HL-60 (cell line): ENCODE data around the gene TMEM182.
A peak's percentile ranks its signal among the peaks of the same experiment; 100 is the strongest.

Experiments used
- DNase-seq, 2 experiments: peaks; one replicate each; pipeline ENCODE4 v3.0.0-alpha.2; 2010 to 2020; ENCODE audit warnings: low read depth in 1 of 2, low spot score in 1 of 2
- H3K27ac ChIP-seq: fragments of 250-450 bp; sonication (Bioruptor Pico); replicated peaks from 2 replicates; pipeline ENCODE4 v1.5.1; 2020; ENCODE audit warnings: mild to moderate bottlenecking, moderate library complexity
- H3K27me3 ChIP-seq: fragments of 250-450 bp; sonication (Bioruptor Pico); 2 replicates; pipeline ENCODE4 v1.5.1; 2021; ENCODE audit warnings: mild to moderate bottlenecking, moderate library complexity; ENCODE audit not compliant: insufficient read depth, poor library complexity, severe bottlenecking
- H3K4me3 ChIP-seq: replicated peaks from 2 replicates; pipeline ENCODE4 v1.5.1; 2011; ENCODE audit warnings: mild to moderate bottlenecking, control low read depth, low read length; ENCODE audit not compliant: insufficient read depth
- CTCF ChIP-seq: IDR thresholded peaks from one replicate; pipeline ENCODE4 v1.5.1; 2011; ENCODE audit warnings: low read length, control low read depth, inconsistent platforms; ENCODE audit not compliant: insufficient read depth
- GABPA ChIP-seq: IDR thresholded peaks from 2 replicates; pipeline ENCODE4 v1.6.1; 2012; ENCODE audit warnings: low read depth
- POLR2AphosphoS5 ChIP-seq: IDR thresholded peaks from 2 replicates; pipeline ENCODE4 v1.6.1; 2012; ENCODE audit warnings: low read depth
- REST ChIP-seq: IDR thresholded peaks from 2 replicates; pipeline ENCODE4 v1.6.1; 2012; ENCODE audit warnings: low read depth; ENCODE audit not compliant: insufficient replicate concordance
- SPI1 ChIP-seq: IDR thresholded peaks from 2 replicates; pipeline ENCODE4 v1.6.1; 2012; ENCODE audit warnings: low read depth, mild to moderate bottlenecking, borderline replicate concordance

Gene TMEM182

GRCh38 chr2:102803897-102804217, 42.0 kb downstream of the TMEM182 start:
- no peak overlapping the region for H3K27ac ChIP-seq
- no peak overlapping the region for H3K4me3 ChIP-seq
- H3K27me3 ChIP-seq = no peaks in the 10 kb centered on the region
- TF ChIP-seq SPI1 (no peak), POLR2AphosphoS5 (no peak), GABPA (no peak), CTCF (no peak), REST (no peak)
- DNase-seq = no peak

GRCh38 chr2:102806250-102806837, 44.5 kb downstream of the TMEM182 start:
- DNase-seq = peak in 1 of 2 experiments; percentile 68
- H3K27me3 ChIP-seq = no peaks in the 10 kb centered on the region
- H3K27ac ChIP-seq = no peak overlapping the region
- no peak for TF ChIP-seq POLR2AphosphoS5
- TF ChIP-seq CTCF = peak; percentile 67
- TF ChIP-seq SPI1 = no peak
- TF ChIP-seq GABPA = no peak
- no peak overlapping the region for H3K4me3 ChIP-seq

- TF ChIP-seq POLR2AphosphoS5 = no peak
- TF ChIP-seq GABPA = no peak
- no peak for TF ChIP-seq SPI1
- no peak for TF ChIP-seq CTCF
- TF ChIP-seq REST = no peak
- Histone ChIP-seq H3K27ac (no peak overlapping the region), H3K27me3 (no peaks in the 10 kb centered on the region), H3K4me3 (no peak overlapping the region)
- DNase-seq = no peak
Observed at GRCh38 chr2:102809291-102810189, 47.7 kb downstream of the TMEM182 start.
